Measurements from ENCODE around the gene CNTNAP5.

DNA sequence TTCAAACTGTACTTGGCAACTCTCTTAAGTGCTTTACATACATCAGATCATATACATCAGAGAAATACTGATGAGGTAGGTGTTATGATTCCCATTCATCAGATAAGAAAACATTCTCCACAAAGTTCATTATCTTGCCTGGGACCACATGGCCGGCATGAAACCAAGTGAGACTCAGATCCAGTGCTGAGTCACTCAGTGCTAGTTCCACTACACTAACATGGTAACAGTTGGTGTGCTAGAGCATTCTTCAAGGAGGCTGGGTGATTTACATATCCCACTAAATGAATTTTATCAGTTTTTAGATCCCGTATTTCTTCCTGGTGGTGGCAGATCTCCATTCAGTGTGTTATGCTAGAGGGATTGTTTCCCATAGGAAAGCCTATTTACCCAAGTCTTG lies 772.0 kb downstream of the CNTNAP5 start:
- no peak for TF ChIP-seq EZH2phosphoT487 (IDR thresholded peaks at IDR 0.05; ENCODE audit: low read depth)
- TF ChIP-seq, protein P1, sequence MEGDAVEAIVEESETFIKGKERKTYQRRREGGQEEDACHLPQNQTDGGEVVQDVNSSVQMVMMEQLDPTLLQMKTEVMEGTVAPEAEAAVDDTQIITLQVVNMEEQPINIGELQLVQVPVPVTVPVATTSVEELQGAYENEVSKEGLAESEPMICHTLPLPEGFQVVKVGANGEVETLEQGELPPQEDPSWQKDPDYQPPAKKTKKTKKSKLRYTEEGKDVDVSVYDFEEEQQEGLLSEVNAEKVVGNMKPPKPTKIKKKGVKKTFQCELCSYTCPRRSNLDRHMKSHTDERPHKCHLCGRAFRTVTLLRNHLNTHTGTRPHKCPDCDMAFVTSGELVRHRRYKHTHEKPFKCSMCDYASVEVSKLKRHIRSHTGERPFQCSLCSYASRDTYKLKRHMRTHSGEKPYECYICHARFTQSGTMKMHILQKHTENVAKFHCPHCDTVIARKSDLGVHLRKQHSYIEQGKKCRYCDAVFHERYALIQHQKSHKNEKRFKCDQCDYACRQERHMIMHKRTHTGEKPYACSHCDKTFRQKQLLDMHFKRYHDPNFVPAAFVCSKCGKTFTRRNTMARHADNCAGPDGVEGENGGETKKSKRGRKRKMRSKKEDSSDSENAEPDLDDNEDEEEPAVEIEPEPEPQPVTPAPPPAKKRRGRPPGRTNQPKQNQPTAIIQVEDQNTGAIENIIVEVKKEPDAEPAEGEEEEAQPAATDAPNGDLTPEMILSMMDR (IDR thresholded peaks at IDR 0.05; ENCODE audit: low read depth, low read length), result no peak
